ENCODE data around the gene FRAS1.
"Not testable (repeated sequence)": the region's sequence is repeated elsewhere in the genome, so short reads cannot be mapped to it uniquely, and the experiment has no call there.

FRAS1 gene, protein sequence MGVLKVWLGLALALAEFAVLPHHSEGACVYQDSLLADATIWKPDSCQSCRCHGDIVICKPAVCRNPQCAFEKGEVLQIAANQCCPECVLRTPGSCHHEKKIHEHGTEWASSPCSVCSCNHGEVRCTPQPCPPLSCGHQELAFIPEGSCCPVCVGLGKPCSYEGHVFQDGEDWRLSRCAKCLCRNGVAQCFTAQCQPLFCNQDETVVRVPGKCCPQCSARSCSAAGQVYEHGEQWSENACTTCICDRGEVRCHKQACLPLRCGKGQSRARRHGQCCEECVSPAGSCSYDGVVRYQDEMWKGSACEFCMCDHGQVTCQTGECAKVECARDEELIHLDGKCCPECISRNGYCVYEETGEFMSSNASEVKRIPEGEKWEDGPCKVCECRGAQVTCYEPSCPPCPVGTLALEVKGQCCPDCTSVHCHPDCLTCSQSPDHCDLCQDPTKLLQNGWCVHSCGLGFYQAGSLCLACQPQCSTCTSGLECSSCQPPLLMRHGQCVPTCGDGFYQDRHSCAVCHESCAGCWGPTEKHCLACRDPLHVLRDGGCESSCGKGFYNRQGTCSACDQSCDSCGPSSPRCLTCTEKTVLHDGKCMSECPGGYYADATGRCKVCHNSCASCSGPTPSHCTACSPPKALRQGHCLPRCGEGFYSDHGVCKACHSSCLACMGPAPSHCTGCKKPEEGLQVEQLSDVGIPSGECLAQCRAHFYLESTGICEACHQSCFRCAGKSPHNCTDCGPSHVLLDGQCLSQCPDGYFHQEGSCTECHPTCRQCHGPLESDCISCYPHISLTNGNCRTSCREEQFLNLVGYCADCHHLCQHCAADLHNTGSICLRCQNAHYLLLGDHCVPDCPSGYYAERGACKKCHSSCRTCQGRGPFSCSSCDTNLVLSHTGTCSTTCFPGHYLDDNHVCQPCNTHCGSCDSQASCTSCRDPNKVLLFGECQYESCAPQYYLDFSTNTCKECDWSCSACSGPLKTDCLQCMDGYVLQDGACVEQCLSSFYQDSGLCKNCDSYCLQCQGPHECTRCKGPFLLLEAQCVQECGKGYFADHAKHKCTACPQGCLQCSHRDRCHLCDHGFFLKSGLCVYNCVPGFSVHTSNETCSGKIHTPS (N-terminal part only)

GRCh38 chr4:78057135-78057599 lies at the start of gene FRAS1:
Gene FRAS1, plus strand, starts transcription at chr4:78057323. Its CDS starts 687 bp downstream, at chr4:78058010.
- peak; percentile 36 to 41 for DNase-seq

- not testable (repeated sequence) for DNase-seq
These were observed 46.1 kb upstream of the FRAS1 start for GRCh38 chr4:78011003-78011402.

GRCh38 chr4:78014889-78015886 lies 41.9 kb upstream of the FRAS1 start:
- DNase-seq = no peak

DNA sequence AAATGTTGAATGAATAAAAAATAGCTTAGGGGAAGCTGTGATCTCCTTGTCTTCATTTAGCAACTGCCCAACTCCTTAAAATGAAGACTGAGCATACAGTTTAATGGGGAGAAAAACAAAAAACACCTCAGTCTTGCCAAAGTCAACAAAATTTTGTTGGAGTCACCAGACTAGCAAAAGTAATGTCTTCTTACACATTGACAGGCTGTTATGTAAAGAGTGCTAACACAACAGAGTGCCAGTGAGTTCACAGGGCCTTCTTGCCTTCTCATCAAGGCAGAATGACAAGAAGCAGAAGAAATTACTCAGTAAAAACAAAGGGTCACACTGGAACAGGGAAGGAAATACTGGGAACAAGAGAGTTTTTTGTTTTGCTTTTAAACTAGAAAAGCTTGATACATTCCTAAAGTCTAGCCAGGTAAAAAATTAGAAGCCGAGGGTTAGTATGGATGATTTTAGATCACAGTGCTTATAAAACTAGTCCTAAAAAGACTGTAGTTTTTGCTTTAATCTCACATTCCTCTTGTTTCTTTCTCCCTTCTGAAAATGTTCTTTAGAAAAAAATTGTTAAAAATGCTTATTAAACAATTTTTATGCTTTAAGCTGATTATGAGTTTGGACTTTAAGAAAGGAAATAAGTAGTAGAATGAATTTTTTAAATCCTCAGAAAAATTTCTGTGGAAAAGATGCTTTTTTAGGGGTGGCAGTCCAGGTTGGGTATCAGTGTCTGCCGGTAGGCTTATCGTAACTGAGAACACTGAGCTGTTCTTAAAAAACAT lies 38.7 kb upstream of the FRAS1 start:
- DNase-seq = no peak

DNA sequence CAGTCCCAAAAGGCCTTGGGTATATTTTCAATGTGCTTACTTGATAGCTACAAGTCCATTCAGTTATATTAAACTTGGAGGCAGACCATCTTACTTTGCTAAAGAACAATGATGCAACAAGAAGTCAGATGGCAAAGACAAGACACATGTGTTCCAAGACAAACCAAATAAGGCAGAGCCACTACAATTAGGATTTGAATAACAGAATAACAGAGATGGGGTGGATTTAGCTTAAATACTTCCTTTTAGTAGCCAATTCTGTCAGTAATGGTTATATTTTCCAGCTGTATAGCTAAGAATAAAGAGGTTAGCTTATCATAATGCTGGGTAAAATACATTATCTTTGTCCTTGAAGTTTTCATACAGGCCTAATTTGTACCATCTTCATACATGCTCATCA lies 37.7 kb upstream of the FRAS1 start:
- DNase-seq = no peak

DNA sequence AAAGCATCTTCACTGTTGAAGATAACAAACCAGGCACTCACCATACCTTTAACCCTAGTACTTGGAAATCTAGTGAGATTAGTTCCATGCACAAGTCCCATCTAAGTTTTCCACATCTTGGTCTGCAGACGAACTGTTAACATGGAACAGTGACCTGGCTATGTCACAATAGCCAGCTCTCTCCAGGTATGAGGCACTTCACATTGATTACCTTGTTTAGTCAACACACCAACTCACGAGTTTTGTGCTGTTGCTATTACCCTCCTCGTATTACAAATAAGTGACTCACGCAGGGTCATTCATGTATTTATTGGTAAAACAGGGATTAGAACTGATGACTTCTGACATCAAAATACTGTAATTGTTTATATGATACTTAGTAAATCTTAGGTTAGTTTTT lies 36.4 kb upstream of the FRAS1 start:
- DNase-seq = no peak

- no peak for DNase-seq
These were observed 34.6 kb upstream of the FRAS1 start for GRCh38 chr4:78022517-78022916.

GRCh38 chr4:78024085-78024484 lies 33.0 kb upstream of the FRAS1 start:
- no peak for DNase-seq

DNA sequence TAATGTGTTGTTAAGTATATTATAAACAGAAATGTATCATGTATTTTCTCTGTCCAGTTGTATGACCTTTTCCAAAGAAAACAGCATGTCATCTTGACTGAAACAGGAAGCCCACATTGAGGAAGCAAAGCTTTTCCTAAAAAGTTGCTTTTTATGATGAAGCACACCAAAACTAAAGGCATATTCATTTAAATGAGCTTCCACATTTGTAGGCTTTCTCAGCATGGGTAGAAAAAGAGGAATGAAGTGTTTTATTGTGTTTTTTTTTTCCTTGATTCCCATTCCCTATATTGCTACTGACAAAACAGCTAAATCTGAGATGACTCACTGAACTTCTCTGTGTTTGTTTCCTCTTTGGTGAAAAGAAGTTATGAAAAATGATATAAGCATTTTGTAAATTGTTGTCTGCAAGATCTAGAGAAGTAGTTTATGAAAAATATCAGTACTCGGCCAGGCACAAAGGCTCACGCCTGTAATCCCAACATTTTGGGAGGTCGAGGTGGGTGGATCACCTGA lies 32.5 kb upstream of the FRAS1 start:
- no peak for DNase-seq

GRCh38 chr4:78031417-78031950 lies 25.6 kb upstream of the FRAS1 start:
- DNase-seq = no peak

DNA sequence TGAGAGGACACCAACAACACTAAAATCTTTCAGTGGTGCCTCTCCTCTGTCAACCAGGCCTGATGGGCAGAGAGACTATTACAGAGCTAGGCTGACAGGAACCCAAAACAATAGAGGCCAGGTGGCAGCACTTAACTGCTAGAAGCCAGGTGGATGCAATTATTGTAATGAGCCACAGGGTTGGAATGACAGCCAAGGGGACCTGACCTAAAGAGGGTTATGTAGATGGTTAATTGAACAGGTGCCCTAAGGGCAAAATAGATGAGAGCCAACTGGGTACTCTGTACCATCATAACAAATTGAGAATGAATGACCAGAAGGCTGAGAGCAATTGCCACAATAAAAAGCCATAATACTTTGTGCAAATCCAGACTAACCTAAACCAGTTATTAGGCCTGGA lies 24.7 kb upstream of the FRAS1 start:
- no peak for DNase-seq

DNA sequence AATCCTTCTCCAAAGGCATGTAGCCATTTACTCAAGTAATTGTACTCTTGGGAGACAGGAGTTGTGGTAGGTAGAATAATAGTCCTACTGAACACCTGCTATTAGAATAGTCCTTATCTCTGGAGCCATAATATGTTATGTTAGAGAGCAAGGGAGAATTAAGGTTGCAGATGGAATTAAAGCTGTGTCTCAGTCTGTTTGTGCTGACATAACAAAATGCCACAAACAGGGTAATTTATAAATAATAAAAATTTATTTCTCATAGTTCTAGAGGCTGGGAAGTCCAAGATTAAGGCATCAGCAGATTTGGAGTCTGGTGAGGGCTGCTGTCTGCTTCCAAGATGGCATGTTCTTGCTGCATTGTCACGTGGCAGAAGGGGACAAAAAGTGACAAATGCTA lies 24.2 kb upstream of the FRAS1 start:
- no peak for DNase-seq

- no peak for DNase-seq
These were observed 23.3 kb upstream of the FRAS1 start for GRCh38 chr4:78033861-78034260.

- no peak for DNase-seq
These were observed 18.4 kb upstream of the FRAS1 start for GRCh38 chr4:78038704-78039103.

GRCh38 chr4:78039678-78040077 lies 17.4 kb upstream of the FRAS1 start:
- no peak for DNase-seq

- DNase-seq = no peak
These were observed 16.7 kb upstream of the FRAS1 start for GRCh38 chr4:78040431-78040830.

DNA sequence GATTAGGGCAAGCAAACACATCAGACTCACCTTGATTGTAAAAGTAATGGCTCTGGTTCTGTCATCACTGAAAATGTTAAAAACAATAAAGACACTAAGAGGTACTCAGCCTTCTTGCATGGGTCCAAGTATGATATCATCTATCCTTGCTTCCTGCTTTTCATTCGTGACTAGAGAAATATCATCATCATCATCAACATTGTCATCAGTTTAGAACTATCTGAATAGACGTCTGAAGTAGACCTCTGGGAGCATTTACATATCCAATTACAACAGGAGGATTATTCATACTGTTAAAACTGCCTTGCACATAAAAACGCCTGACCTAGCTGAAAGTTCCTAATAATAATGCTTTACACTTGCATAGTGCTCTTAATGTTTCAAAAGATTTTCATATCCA lies 9.8 kb upstream of the FRAS1 start:
- no peak for DNase-seq

DNA sequence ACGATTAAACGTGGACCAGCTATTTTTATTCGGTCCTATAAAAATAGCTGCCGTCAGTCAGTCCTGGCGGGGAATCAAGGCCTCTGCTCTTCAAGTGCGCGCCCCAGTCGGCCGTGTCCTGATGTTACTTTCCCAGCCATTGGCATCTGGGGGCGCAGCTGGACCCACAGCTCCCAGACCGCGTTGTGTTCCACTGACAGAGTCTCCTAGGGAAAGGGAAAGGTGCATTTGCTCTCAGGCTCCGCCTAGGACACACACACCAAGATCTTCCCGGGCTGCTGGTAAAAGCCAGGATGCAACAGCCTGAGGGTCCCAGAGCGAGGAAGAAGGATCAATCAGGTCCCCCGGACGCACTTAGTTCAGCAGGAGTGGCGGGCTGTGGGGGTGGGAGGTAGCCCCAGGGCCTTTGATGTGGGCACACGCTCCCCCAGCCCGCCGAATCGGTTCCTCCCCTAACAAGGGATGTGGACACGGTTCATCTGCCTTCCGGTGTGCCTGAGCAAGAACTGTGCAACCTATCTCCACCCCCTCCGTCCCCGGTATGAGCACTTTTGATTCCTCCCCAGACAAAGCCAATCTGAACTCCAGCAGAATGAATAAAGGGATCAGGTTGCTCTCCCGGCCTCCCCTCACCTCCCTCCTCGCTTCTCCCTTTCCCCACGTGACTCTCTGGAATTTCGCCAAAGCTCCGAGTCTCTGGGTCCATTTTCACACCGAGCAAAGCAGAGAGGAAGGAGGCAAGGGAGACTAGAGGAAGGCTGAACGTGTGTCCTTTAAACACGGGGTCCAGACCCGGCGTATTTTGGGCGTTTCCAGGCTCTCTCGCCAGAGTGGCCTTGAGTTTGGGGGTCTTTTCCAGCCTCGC lies 626 bp upstream of the FRAS1 start:
- peak; percentile 40 to 51 for DNase-seq

Measured in activated T-cell treated with anti-CD3 and anti-CD28 coated beads, Interleukin-2, amount 50 U/mL, for 48 hours (primary cell).